Stimulated activated CD8-positive, alpha-beta memory T cell treated with anti-CD3 and anti-CD28 coated beads, Interleukin-4, amount 100 ng/mL, for 24 hours (primary cell): Measurements from ENCODE around the gene MBLAC1.

Experiments
- DNase-seq: peaks from one replicate; pipeline ENCODE4 v3.0.0-alpha.2; 2020; ENCODE audit warnings: low read depth

The MBLAC1 gene

DNA sequence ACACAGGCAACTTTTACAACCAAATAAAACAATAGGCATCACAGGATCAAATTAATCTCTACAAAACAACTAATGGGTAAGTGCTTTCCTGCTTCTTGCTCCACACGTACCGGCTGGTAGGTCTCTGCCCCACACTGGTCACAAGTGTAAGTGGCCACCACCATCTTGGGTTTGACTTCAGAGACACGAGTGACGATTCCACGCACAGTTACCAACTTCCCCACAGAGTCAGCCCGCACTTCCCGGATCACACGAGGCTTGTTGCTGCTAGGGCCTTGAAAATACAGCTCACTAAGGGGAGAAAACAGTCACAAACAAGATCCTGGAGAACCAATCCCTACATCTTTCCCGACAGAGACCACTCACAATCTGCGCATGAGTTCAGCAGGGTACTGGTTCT lies 27.9 kb upstream of the MBLAC1 start:
- no peak for DNase-seq

DNA sequence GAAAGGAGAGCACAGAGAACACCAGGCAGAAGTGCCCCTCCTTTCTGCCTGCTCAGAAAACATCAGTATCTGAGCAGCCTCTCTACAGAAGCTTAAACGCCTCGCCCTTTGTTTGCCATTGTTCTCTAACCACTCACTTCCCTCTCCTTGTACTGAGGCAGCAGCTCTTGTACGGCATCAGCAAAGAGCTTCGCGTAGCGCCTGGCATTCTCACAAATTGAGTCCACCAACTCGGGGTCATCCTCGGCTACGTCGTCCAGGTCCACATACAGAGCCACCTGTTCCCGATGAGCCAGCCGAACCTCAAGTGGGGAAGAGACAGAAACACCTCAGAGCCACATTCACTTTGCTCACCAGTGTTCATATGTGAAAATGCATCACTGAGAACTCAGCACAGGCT lies 27.3 kb upstream of the MBLAC1 start:
- DNase-seq, result no peak

GRCh38 chr7:100100420-100101015 lies 26.2 kb upstream of the MBLAC1 start:
- peak; percentile 81 for DNase-seq

- peak; percentile 98 for DNase-seq
Observed at GRCh38 chr7:100101016-100101862, 25.5 kb upstream of the MBLAC1 start, which contains the start of the genes AP4M1 and MCM7. AP4M1 (plus strand) TSS chr7:100101643; CDS start chr7:100101715, 72 bp downstream. MCM7 (minus strand) TSS chr7:100101397; CDS start chr7:100101294, 103 bp downstream.

DNA sequence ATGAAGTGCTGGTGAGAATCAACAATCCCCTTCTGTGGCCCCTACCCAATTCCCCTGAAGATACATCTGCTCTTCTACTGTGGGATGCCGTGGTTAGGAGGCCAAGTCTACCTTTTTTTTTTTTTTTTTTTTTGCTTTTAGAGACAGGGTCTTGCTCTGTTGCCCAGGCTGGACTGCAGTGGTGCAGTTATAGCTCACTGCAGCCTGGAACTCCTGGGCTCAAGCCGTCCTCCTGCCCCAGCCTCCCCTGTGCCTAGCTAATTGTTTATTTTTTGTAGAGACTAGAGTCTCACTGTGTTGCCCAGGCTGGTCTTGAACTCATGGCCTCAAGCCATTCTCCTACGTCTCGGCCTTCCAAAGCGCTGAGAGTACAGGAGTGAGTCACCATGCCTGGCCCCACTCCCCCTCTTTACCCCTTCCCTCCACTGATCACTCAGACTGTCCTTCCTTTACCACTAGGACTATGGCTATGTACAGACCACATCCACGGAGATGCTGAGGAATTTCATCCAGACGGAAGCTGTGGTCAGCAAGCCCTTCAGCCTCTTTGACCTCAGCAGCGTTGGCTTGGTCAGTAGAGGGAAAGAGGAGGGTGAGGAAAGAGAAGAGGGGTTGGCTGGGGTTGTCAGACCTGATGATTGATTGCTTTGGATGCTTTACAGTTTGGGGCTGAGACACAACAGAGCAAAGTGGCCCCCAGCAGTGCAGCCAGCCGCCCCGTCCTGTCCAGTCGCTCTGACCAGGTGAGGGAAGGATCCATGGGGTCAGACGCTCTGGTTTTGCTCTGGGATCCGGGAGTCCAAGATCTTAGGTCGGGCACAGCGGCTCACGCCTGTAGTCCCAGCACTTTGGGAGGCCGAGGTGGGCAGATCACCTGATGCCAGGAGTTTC lies 23.6 kb upstream of the MBLAC1 start:
- no peak for DNase-seq

GRCh38 chr7:100105534-100105933 lies 21.2 kb upstream of the MBLAC1 start:
- no peak for DNase-seq

- no peak for DNase-seq
Observed at GRCh38 chr7:100106633-100107032, 20.1 kb upstream of the MBLAC1 start.

DNA sequence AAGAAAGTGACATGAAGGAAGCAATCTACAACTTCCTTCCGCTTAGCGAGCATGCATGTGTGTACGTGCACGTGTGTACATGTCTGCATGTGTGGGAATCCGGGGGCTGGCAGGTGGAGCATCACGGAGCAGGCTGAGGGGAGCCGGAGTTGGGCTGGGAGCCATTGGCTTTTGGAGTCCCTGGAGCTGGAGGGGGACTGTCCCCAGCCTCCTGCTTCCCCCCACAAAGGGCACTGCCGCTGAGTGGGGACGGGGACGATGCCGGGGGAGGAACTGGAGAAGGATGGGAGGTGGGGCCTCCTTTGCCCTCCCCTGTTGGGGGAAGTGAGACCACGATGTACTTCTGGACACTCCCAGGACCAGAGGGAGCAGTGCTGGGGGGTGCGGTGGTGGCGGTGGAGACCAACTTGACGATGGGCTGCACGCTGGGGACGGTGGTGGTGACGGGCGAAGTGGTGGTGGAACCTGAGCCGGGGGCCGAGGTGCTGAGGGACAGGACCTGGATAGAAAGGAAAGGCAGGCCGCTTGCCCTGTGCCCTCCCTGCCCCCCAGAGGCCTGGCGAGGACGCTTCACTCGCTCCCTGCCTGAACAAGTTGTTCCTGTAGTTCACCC lies 19.5 kb upstream of the MBLAC1 start:
- no peak for DNase-seq

DNA sequence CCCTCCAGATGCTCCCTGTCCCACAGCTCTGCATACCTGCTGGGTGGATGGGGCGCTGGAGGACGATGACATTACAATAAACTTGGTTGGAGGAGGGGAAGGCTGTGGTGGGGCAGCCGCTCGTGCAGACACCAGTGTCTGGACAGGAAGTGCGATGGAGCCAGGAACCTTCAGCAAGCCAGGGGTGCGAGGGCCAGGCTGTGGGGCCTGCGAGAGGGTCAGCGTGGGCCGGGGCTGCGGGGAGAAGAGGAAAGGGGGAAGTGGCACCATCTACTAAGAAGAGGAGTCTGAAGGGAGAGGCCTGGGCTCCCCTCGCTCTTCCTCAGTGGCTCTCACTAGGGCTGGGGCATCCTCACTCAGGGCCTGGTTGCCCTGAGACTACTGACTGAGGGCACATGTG lies 18.9 kb upstream of the MBLAC1 start:
- no peak for DNase-seq

DNA sequence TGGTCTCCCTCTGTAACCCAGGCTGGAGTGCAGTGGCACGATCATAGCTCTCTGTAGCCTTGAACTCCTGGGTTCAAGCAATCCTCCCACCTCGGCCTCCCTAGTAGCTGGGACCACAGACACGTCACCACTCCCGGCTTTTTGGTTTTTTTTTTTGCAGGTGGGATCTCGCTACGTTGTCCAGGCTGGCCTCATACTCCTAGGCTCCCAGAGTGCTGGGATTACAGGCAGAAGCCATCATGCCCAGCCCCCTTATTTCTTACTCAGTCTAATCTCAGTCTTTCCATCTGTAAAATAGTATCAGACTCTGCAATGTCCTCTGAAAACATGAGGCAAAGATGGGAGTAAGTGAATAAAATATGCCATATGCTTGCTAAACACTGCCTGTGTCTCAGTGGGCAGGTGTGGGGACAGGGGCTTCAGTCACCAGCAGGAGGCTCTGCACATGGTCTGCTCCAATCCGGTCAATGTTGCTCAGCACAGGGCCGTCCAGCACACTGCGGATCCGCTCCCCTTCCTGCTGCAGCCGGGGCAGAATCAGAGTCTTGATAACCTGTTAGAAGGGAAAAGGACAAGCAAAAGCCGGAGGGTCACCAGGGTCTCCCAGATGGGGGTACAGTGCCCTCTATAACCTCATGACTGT lies 17.1 kb upstream of the MBLAC1 start:
- DNase-seq, result no peak

GRCh38 chr7:100111156-100111555 lies 15.6 kb upstream of the MBLAC1 start:
- no peak for DNase-seq

GRCh38 chr7:100111914-100112313 lies 14.9 kb upstream of the MBLAC1 start:
- no peak for DNase-seq

DNA sequence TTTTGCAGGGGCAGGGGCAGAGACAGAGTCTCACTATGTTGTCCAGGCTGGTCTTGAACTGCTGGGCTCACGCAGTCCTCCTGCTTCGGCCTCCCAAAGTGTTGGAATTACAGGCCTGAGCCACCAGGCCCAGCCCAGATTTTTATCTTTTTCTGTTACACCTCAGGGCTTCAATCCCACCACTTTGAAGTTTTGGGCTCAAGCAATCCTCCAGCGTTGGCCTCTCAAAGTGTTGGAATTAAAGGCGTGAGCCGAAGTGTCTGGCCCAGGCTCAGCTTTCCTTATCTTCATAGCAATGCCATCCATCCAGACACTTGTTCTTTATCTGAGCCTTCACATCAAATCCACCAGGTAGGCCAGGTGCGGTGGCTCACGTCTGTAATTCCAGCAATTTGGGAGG lies 11.7 kb upstream of the MBLAC1 start:
- no peak for DNase-seq

DNA sequence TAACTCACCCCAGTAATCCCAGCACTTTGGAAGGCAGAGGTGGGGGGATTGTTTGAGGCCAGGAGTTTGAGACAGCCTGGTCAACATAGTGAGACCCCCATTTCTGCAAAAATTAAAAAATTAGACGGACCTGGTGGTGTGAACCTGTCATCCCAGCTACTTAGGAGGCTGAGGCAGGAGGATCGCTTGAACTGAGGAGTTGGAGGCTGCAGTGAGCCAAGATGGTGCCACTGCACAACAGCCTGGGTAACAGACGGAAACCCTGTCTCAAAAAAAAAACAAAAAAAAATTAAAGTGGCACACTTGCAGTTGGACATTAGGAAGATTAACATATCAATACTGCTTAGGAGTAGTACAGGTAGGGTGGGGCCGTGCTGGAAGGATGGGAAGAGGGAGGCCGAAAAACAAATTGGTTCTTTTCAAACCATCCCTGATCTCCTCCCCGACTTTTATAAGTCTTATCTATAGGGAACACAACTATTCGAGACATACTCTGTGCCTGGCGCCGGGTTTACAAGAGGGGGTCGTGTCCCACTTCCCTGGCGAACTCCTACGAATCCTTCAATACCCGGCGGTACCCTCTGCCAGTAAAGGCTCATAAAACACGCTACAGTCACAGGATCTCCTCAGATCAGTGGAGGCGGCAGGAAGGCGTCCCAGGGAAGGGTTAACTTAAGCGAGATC lies 8.2 kb upstream of the MBLAC1 start:
- no peak for DNase-seq

DNA sequence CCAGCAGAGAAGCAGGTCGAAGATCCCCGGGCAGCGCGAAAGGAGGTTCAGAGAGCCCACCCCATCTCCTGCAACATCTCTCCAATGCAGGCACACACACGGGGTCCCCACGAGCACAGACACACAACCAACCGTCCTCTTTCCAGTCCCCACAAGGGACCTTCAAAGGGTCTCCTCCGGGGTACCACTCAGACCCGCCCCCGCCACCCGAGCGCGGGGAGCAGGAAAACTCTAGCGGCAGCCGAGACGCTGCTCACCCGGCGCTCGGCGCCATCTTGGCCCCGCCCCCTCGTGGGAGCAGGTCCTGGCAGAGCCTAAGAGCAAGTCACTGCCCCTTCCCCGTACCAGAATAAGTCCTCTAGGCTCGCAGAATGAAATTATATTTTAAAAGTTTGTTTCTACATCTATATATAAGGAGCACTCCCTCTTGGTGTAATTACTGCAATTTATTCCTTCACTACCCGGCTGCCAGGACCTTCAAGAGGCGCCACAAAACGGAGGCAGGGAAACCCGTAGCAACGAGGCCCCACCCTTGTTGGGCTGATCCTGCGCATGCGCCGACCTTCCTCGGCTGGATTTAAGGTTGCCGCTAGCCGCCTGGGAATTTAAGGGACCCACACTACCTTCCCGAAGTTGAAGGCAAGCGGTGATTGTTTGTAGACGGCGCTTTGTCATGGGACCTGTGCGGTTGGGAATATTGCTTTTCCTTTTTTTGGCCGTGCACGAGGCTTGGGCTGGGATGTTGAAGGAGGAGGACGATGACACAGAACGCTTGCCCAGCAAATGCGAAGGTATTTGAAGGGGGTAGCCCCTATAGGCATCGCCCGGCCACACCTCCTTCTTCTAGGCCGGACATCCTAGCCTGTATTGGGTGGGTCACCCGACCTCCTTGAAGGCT lies 7.4 kb upstream of the MBLAC1 start, which contains the start of the genes CNPY4 and TAF6:
CNPY4 (plus strand) TSS at position 563 of the 898 bp plus-strand sequence; CDS start at position 674, 111 bp downstream.
TAF6 (minus strand) TSS at position 287 of the 898 bp plus-strand sequence. CDS start 5,149 bp downstream, outside the sequence.
- peak; percentile 94 for DNase-seq

DNA sequence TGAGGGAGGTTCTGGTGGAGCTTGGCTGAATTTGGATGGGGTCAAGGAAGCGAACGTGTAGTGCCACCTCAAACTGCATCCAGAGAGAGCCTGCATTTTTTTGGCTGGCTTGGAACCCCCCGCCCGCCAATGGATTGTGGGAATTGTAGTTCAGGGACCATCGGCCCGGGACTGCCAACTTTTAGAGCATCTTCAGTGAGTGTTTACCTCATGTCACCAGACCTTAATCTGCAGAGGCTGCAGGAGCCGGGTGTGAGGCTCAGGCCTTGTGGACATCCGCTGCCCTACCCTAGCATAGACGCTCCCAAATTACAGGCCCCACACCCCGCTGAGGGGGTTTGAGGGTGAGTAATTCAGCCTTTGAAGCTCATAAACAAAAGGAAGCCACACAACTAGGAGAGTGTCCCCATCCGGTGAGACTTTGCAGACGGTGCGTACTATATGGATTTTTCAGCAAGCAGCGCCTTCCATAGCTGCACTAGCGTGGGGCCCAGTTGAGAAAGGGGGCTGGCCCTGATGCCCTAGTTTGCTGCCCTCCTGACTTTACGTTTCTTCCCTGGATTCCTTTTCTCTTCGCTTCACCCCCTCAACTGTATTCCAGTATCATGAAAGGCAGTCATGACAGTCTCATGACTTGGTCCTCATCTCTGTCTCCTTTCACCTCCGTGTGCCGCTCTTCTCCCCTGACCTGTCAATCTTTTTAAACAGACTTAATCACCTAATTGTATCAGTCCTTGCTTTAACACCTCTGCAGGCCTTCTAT lies 6.6 kb upstream of the MBLAC1 start:
- peak; percentile 48 for DNase-seq

GRCh38 chr7:100120733-100121036 lies 6.1 kb upstream of the MBLAC1 start:
- DNase-seq, result no peak

GRCh38 chr7:100122067-100122466 lies 4.7 kb upstream of the MBLAC1 start:
- DNase-seq, result no peak

- DNase-seq, result no peak
Observed at GRCh38 chr7:100122568-100122967, 4.2 kb upstream of the MBLAC1 start.
